Neuronal stem cell (in vitro differentiated cells): ENCODE data around the gene FARSB.

ENCODE experiments used
- DNase-seq: peaks from one replicate; pipeline ENCODE4 v3.0.0-alpha.2; 2013; ENCODE audit warnings: low spot score
- H2AFZ ChIP-seq: one replicate; pipeline ENCODE4 v1.6.1; 2013; ENCODE audit warnings: mild to moderate bottlenecking, low read length, inconsistent platforms
- H2AK5ac ChIP-seq: 2 replicates; pipeline ENCODE4 v1.6.1; 2013; ENCODE audit warnings: low read depth, mild to moderate bottlenecking, inconsistent platforms, low read length, moderate library complexity, mixed read lengths
- H2BK120ac ChIP-seq: 2 replicates; pipeline ENCODE4 v1.6.1; 2013; ENCODE audit warnings: low read depth, mild to moderate bottlenecking, inconsistent platforms, low read length, moderate library complexity, mixed read lengths
- H2BK12ac ChIP-seq: one replicate; pipeline ENCODE4 v1.6.1; 2013; ENCODE audit warnings: low read length, inconsistent platforms
- H2BK15ac ChIP-seq: 2 replicates; pipeline ENCODE4 v1.6.1; 2013; ENCODE audit warnings: mild to moderate bottlenecking, low read length, inconsistent platforms, mixed read lengths
- H2BK5ac ChIP-seq: one replicate; pipeline ENCODE4 v1.6.1; 2013; ENCODE audit warnings: inconsistent platforms, mild to moderate bottlenecking, low read length, moderate library complexity
- H3K14ac ChIP-seq: one replicate; pipeline ENCODE4 v1.6.1; 2013; ENCODE audit warnings: low read length, inconsistent platforms
- H3K18ac ChIP-seq: 2 replicates; pipeline ENCODE4 v1.6.1; 2013; ENCODE audit warnings: low read length, inconsistent platforms
- H3K23ac ChIP-seq: 2 replicates; pipeline ENCODE4 v1.6.1; 2013; ENCODE audit warnings: low read depth, mild to moderate bottlenecking, mixed read lengths, low read length, inconsistent platforms; ENCODE audit not compliant: poor library complexity
- H3K27ac ChIP-seq: replicated peaks from 3 replicates; pipeline ENCODE4 v1.5.1; 2013; ENCODE audit warnings: low read length, inconsistent platforms
- H3K27me3 ChIP-seq, 3 experiments: 2 replicates each; pipeline ENCODE4 v1.6.1; 2013; ENCODE audit warnings: low read length in 3 of 3, mild to moderate bottlenecking in 2 of 3, inconsistent platforms in 1 of 3, low read depth in 1 of 3, mixed read lengths in 1 of 3, moderate library complexity in 1 of 3; ENCODE audit not compliant: control insufficient read depth in 3 of 3, insufficient read depth in 3 of 3
- H3K36me3 ChIP-seq, 2 donors: replicated peaks in 1 of 2; 2 replicates each; pipeline ENCODE4 v1.6.1; 2013; ENCODE audit warnings: low read length in 2 of 2; ENCODE audit not compliant: control insufficient read depth in 2 of 2, insufficient read depth in 2 of 2
- H3K4ac ChIP-seq: 2 replicates; pipeline ENCODE4 v1.6.1; 2013; ENCODE audit warnings: inconsistent platforms, mild to moderate bottlenecking, low read length, moderate library complexity
- H3K4me1 ChIP-seq, 2 donors: 1 replicate in 1 of 2; 2 replicates in 1 of 2; pipeline ENCODE4 v1.6.1; 2013; ENCODE audit warnings: low read length in 2 of 2, low read depth in 1 of 2; ENCODE audit not compliant: control insufficient read depth in 2 of 2, insufficient read depth in 1 of 2
- H3K4me2 ChIP-seq: one replicate; pipeline ENCODE4 v1.6.1; 2013; ENCODE audit warnings: mild to moderate bottlenecking, low read length, inconsistent platforms; ENCODE audit not compliant: insufficient read depth, poor library complexity, severe bottlenecking
- H3K4me3 ChIP-seq, 2 donors: 2 replicates each; pipeline ENCODE4 v1.5.1; 2013; ENCODE audit warnings: low read length in 2 of 2, mild to moderate bottlenecking in 2 of 2, inconsistent platforms in 1 of 2, moderate library complexity in 1 of 2
- H3K79me1 ChIP-seq: one replicate; pipeline ENCODE4 v1.6.1; 2013; ENCODE audit warnings: low read depth, mild to moderate bottlenecking, inconsistent platforms, low read length, moderate library complexity
- H3K9ac ChIP-seq: one replicate; pipeline ENCODE4 v1.6.1; 2013; ENCODE audit warnings: mild to moderate bottlenecking, low read depth, low read length, inconsistent platforms; ENCODE audit not compliant: poor library complexity
- H3K9me3 ChIP-seq, 2 donors: replicated peaks in 1 of 2; 2 replicates each; pipeline versions ENCODE3 to v1.6.1; 2013; ENCODE audit warnings: low read length in 2 of 2, mild to moderate bottlenecking in 2 of 2, inconsistent platforms in 1 of 2, low read depth in 1 of 2, mixed read lengths in 1 of 2, moderate library complexity in 1 of 2; ENCODE audit not compliant: control insufficient read depth in 2 of 2, insufficient read depth in 1 of 2
- H4K8ac ChIP-seq: one replicate; pipeline ENCODE4 v1.6.1; 2013; ENCODE audit warnings: low read depth, mild to moderate bottlenecking, inconsistent platforms, low read length, moderate library complexity
- H4K91ac ChIP-seq: one replicate; pipeline ENCODE4 v1.6.1; 2013; ENCODE audit warnings: low read length, low read depth, mild to moderate bottlenecking, inconsistent platforms; ENCODE audit not compliant: poor library complexity
- WGBS, 2 donors: extraction: QIAGEN DNeasy Blood & Tissue Kit; methylation state at CpG; one replicate each; pipeline ENCODE4 v1.1.7; 2013; ENCODE audit warnings: missing lambda C conversion rate in 2 of 2, mixed read lengths in 1 of 2; ENCODE audit not compliant: insufficient read length in 2 of 2, insufficient replicate concordance in 1 of 2; ENCODE audit errors: extremely low coverage in 2 of 2; 5-methylcytosine and 5-hydroxymethylcytosine counted together

Gene FARSB

GRCh38 chr2:222609381-222609780 is 46.5 kb downstream of the FARSB start:
- no peak overlapping the region for H2BK5ac ChIP-seq

GRCh38 chr2:222608081-222608480 is 47.8 kb downstream of the FARSB start:
- Histone ChIP-seq H3K27ac (no peak overlapping the region), H2BK15ac (no peak overlapping the region), H3K4me3 (no peak overlapping the region), H3K27me3 (no peaks in the 10 kb centered on the region), H3K4ac (no peak overlapping the region), H3K9ac (no peak overlapping the region), H4K8ac (no peak overlapping the region), H3K14ac (no peak overlapping the region), H4K91ac (no peak overlapping the region), H3K23ac (no peak overlapping the region), H2BK12ac (no peak overlapping the region), H3K79me1 (no peaks in the 10 kb centered on the region), H2AK5ac (no peak overlapping the region), H3K4me2 (no peak overlapping the region), H2AFZ (no peak overlapping the region), H2BK120ac (no peak overlapping the region), H3K36me3 (peaks cover 6 to 67% of the 10 kb centered on the region in 2 donors), H2BK5ac (no peak overlapping the region), H3K18ac (no peak overlapping the region), H3K9me3 (no peaks in the 10 kb centered on the region), H3K4me1 (no peaks in the 10 kb centered on the region)
- no peak for DNase-seq
- no CpG with 5 or more reads among the region's 4 CpGs for WGBS, 2 donors

More at GRCh38 chr2:222609381-222609780, 46.5 kb downstream of the FARSB start:
- Histone ChIP-seq H3K14ac (no peak overlapping the region), H2AFZ (no peak overlapping the region), H3K36me3 (peaks cover 6 to 69% of the 10 kb centered on the region in 2 donors), H3K4me1 (no peaks in the 10 kb centered on the region), H2BK12ac (no peak overlapping the region), H3K23ac (no peak overlapping the region), H3K27me3 (no peaks in the 10 kb centered on the region), H3K27ac (no peak overlapping the region), H4K91ac (no peak overlapping the region), H3K9ac (no peak overlapping the region), H2BK15ac (no peak overlapping the region), H3K4me2 (no peak overlapping the region), H2BK120ac (no peak overlapping the region), H2AK5ac (no peak overlapping the region), H3K4ac (no peak overlapping the region), H3K79me1 (no peaks in the 10 kb centered on the region), H3K9me3 (no peaks in the 10 kb centered on the region), H4K8ac (no peak overlapping the region), H3K18ac (no peak overlapping the region), H3K4me3 (no peak overlapping the region)
- DNase-seq: no peak
- WGBS, 2 donors: no CpG with 5 or more reads among the region's 3 CpGs

- Histone ChIP-seq H3K79me1 (no peaks in the 10 kb centered on the region), H2AK5ac (no peak overlapping the region), H4K91ac (no peak overlapping the region), H2BK12ac (no peak overlapping the region), H3K4me2 (no peak overlapping the region), H2AFZ (no peak overlapping the region), H3K4me3 (no peak overlapping the region), H2BK15ac (no peak overlapping the region), H3K9me3 (no peaks in the 10 kb centered on the region), H3K4ac (no peak overlapping the region), H3K23ac (no peak overlapping the region), H2BK5ac (no peak overlapping the region), H3K36me3 (peaks cover 0 to 60% of the 10 kb centered on the region in 2 donors), H3K27me3 (no peaks in the 10 kb centered on the region), H3K4me1 (no peaks in the 10 kb centered on the region), H3K27ac (no peak overlapping the region), H3K18ac (no peak overlapping the region), H2BK120ac (no peak overlapping the region), H3K14ac (no peak overlapping the region), H4K8ac (no peak overlapping the region), H3K9ac (no peak overlapping the region)
- no CpG with 5 or more reads among the region's 3 CpGs for WGBS, 2 donors
- DNase-seq: no peak
Measured at GRCh38 chr2:222606306-222606705, 49.6 kb downstream of the FARSB start.

- H3K23ac ChIP-seq: no peak overlapping the region
- no peak overlapping the region for H2BK12ac ChIP-seq
- no peak overlapping the region for H2BK5ac ChIP-seq
- DNase-seq: no peak
- H3K4ac ChIP-seq: no peak overlapping the region
- H3K4me1 ChIP-seq: no peaks in the 10 kb centered on the region
- no peak overlapping the region for H3K4me2 ChIP-seq
- no peak overlapping the region for H4K8ac ChIP-seq
- no peak overlapping the region for H2BK120ac ChIP-seq
- H3K9me3 ChIP-seq: no peaks in the 10 kb centered on the region
- H4K91ac ChIP-seq: no peak overlapping the region
- no peaks in the 10 kb centered on the region for H3K27me3 ChIP-seq
- peaks cover 0 to 60% of the 10 kb centered on the region in 2 donors for H3K36me3 ChIP-seq
- H2AFZ ChIP-seq: no peak overlapping the region
- no peak overlapping the region for H3K27ac ChIP-seq
- no peak overlapping the region for H3K18ac ChIP-seq
- H3K9ac ChIP-seq: no peak overlapping the region
- H2BK15ac ChIP-seq: no peak overlapping the region
- no peak overlapping the region for H2AK5ac ChIP-seq
- WGBS, 2 donors: no CpG with 5 or more reads among the region's 5 CpGs
- no peak overlapping the region for H3K14ac ChIP-seq
- no peak overlapping the region for H3K4me3 ChIP-seq
- no peaks in the 10 kb centered on the region for H3K79me1 ChIP-seq
Measured at GRCh38 chr2:222604749-222605515, 51.0 kb downstream of the FARSB start.
